HT1080 (cell line): Measurements from ENCODE around the gene ADIPOQ. TPM values are rescaled to one million over a fixed set of nuclear protein-coding genes. Genes with fewer than 3 reads are reported as not detected.
A peak's percentile ranks its signal among the peaks of the same experiment; 100 is the strongest.
"Not testable (repeated sequence)": the region's sequence is repeated elsewhere in the genome, so short reads cannot be mapped to it uniquely, and the experiment has no call there.

ENCODE experiments used
- DNase-seq: peaks from one replicate; pipeline ENCODE4 v3.0.0-alpha.2; 2015; ENCODE audit warnings: low read depth
- total RNA-seq: library from RNA; depleted of rRNA; stranded (reverse); fragments of >200 nt; shearing (Covaris generic); gene quantifications from 2 replicates; pipeline ENCODE4 v1.2.3, GENCODE V29; 2014

Gene ADIPOQ
- total RNA-seq, 1 experiment from 2014 or later, result not detected

GRCh38 chr3:186826410-186826975 lies 16.0 kb upstream of the ADIPOQ start:
- DNase-seq, result peak; percentile 20

- DNase-seq, result peak; percentile 85
Measured at GRCh38 chr3:186826976-186827857, 15.3 kb upstream of the ADIPOQ start.

GRCh38 chr3:186828340-186828739 lies 14.2 kb upstream of the ADIPOQ start:
- DNase-seq, result no peak

- DNase-seq, result no peak
Measured at GRCh38 chr3:186831798-186832197, 10.7 kb upstream of the ADIPOQ start.

- no peak for DNase-seq
Measured at GRCh38 chr3:186832276-186832675, 10.2 kb upstream of the ADIPOQ start.

GRCh38 chr3:186839874-186840641 lies 2.5 kb upstream of the ADIPOQ start:
- DNase-seq, result no peak

- no peak for DNase-seq
Measured at GRCh38 chr3:186841620-186842019, 890 bp upstream of the ADIPOQ start.

GRCh38 chr3:186843039-186843432 lies 526 bp downstream of the ADIPOQ start:
- no peak for DNase-seq

GRCh38 chr3:186844908-186845307 lies 2.4 kb downstream of the ADIPOQ start:
- DNase-seq, result no peak

- no peak for DNase-seq
Measured at GRCh38 chr3:186845756-186846155, 3.2 kb downstream of the ADIPOQ start.

GRCh38 chr3:186847437-186847836 lies 4.9 kb downstream of the ADIPOQ start:
- no peak for DNase-seq

- DNase-seq, result peak; percentile 74
Measured at GRCh38 chr3:186849374-186849975, 7.0 kb downstream of the ADIPOQ start.

- not testable (repeated sequence) for DNase-seq
Measured at GRCh38 chr3:186851835-186852234, 9.3 kb downstream of the ADIPOQ start.

GRCh38 chr3:186852994-186853393 lies 10.5 kb downstream of the ADIPOQ start:
- no peak for DNase-seq

- DNase-seq, result no peak
Measured at GRCh38 chr3:186854146-186854545, 11.6 kb downstream of the ADIPOQ start.

- DNase-seq, result no peak
Measured at GRCh38 chr3:186854954-186855353, 12.4 kb downstream of the ADIPOQ start.

GRCh38 chr3:186857743-186858142 lies 15.2 kb downstream of the ADIPOQ start:
- no peak for DNase-seq

- not testable (repeated sequence) for DNase-seq
Measured at GRCh38 chr3:186865215-186865853, 22.8 kb downstream of the ADIPOQ start.

- not testable (repeated sequence) for DNase-seq
Measured at GRCh38 chr3:186866095-186866494, 23.6 kb downstream of the ADIPOQ start.

GRCh38 chr3:186869253-186870100 lies 27.0 kb downstream of the ADIPOQ start:
- DNase-seq, result no peak
